Fibroblast of skin of left biceps (primary cell): ENCODE data around the gene DCAF17.
A peak's percentile ranks its signal among the peaks of the same experiment; 100 is the strongest.
"Not testable (repeated sequence)": the region's sequence is repeated elsewhere in the genome, so short reads cannot be mapped to it uniquely, and the experiment has no call there.

Source experiments
- DNase-seq, 2 experiments: peaks; one replicate each; pipeline ENCODE4 v3.0.0-alpha.2; 2013; ENCODE audit warnings: low read depth in 2 of 2

Gene DCAF17

GRCh38 chr2:171452773-171453172 is 18.7 kb downstream of the DCAF17 start:
- DNase-seq = no peak

GRCh38 chr2:171459498-171459897 is 25.5 kb downstream of the DCAF17 start:
- no peak for DNase-seq

DNA sequence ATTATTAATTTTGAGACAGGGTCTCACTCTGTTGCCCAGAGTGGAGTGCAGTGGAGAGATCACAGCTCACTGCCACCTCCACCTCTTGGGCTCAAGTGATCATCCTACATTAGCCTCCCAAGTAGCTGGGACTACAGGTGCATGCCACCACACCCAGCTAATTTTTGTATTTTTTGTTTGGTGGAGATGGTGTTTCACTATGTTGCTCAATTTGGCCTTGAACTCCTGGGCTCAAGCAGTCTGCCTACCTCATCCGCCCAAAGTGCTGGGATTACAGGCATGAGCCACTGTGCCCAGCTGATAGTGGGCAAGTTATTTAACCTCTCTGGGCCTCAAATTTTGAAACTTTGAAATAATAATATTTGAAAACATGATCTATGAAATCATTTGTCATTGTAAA is 26.5 kb downstream of the DCAF17 start:
- DNase-seq = no peak

DNA sequence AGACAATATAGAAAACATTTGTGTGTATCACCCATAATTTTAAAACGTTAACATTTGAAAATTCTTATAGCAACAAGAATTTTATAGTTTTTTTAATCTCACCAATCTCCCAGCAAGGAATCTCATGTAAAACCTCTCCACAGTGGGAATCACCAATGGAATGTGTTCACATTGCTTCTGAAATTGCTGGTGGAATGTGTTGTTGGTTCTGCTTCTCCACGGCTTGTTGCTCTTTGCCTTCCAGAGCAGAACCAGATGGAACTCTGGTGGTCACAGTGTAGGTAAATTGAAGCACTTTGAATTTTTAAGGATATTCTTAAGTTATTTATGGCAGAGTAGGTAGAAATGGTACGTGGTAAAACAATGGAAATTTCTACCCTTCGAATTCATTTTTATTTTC is 35.1 kb downstream of the DCAF17 start:
- no peak for DNase-seq

DNA sequence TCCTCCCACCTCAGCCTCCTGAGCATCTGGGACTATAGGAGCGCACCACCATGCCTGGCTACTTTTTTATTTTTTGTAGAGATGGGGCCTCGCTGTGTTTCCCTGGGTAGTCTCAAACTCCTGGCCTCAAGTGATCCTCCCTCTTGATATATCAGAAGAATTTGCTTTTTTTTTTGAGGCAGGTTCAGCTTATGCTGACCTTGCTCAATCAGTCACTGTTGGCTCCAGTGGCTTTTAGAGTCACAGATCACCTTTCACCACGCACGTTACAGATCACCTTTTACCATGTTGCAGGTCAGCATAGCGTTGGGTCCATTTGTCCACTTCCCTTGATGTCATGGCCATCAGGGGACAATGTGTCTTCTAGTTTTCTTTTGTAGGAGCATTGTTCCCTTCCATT is 36.1 kb downstream of the DCAF17 start:
- DNase-seq = no peak

- no peak for DNase-seq
Measured at GRCh38 chr2:171475979-171476378, 42.0 kb downstream of the DCAF17 start.

- no peak for DNase-seq
Measured at GRCh38 chr2:171478345-171478744, 44.3 kb downstream of the DCAF17 start.

GRCh38 chr2:171479154-171479814 is 45.3 kb downstream of the DCAF17 start:
- no peak for DNase-seq

GRCh38 chr2:171480908-171481307 is 46.9 kb downstream of the DCAF17 start:
- DNase-seq = no peak

GRCh38 chr2:171482308-171482707 is 48.3 kb downstream of the DCAF17 start:
- peak in 1 of 2 experiments; percentile 5 for DNase-seq

DNA sequence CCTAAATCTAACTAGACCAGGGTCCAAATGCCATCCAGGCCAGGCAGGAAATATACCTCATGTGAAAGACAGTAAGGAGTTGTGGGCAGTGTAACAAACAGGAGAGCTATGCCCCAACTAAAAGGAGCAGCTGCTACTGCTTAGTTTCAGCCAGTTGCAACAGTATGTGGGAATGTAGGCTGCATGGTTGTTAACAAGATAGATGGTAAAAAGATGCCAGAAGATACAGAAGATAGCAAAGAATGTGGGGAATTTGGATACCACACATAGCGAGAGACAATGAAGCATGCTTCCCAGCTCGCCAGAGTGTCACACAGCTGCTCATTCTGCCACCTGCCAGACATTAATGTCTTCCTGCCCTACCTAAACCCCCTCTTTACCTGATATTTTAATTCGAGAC is 48.9 kb downstream of the DCAF17 start:
- peak; percentile 34 to 36 for DNase-seq

- DNase-seq = no peak
Measured at GRCh38 chr2:171483793-171484192, 49.8 kb downstream of the DCAF17 start.

DNA sequence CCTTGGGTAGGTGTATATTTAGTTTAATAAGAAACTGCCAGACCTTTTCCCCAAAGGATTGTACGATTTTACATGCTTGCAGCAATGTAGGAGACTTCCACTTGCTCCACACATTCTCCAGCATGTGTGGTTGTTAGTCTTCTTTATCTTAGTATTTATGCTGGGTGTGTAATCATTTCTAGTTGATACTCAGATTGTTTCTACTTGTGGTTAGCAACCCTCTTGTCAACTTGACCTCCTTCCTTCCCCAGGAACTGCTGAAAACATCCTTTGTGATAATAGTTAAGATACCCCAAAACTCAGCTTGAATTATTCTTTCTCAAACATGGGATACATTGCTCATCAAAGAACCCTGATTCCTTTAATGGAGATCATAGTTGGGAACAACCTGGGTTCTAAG is 51.1 kb downstream of the DCAF17 start:
- no peak for DNase-seq

DNA sequence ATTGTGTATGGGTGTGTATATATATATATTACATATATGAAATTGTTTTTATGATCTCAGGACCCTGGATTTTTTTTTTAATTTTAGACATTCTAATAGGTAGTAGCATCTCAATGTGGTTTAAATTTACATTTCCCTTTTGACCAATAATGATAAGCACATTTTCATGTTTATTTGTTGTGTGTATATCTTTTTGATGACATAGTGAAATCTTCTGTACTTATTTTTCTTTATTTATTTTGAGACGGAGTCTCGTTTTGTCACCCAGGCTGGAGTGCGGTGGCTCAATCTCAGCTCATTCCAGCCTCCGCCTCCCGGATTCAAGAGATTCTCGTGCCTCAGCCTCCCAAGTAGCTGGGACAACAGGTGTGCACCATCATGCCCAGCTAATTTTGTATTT is 53.2 kb downstream of the DCAF17 start:
- no peak for DNase-seq

DNA sequence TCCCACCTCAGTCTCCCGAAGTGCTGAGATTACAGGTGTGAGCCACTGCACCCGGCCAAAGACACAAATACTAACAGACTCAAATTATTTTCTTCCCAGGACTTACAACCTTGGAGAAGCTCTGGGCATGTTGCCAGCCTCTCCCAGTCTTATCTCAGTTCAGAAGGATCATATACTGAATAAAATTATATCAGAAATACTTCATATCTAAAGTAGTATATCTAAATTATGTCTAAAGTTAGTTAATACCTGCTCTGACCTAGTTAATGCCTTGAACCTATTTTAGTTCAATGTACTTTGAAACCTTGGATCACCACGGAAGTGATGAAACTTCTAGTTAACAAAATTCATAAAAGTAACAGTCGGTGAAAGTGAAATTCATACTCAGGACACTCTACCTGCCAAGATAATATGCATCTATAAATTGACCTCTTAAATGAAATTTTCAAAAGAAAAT is 53.8 kb downstream of the DCAF17 start:
- DNase-seq = no peak

DNA sequence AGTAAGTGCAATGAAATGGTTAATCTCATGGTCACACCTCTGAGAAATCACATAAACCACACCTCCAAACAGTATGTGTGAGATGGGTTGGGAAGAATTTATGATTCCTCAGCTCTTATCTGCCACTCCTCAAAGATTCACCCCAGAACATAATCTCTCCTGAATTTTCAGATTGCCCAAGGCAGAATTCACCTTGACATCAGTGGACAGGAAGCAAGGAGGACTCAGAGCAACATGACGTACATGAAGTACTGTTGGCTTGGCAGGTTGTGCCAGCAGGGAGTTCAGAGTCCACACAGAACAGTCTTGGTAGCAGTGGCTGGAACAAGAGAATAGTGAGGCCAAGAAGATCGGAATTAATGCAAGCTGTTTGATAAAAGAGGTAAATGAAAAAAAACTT is 56.6 kb downstream of the DCAF17 start:
- no peak for DNase-seq

DNA sequence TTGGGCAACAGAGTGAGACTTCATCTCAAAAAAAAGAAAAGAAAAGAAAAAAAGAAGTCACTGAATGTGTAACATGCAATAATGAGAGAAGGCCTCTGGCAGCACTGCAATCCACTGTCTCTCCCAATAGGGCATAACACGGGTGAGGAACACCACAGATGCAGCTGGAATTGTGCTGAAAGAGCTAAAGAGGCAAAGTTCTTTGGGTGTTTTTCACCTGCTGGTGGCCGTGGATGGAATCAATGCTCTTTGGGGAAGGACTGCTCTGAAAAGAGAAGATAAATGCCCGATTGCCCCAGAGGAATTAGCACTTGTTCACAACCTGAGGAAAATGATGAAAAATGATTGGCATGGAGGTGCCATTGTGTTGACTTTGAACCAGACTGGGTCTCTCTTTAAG is 57.3 kb downstream of the DCAF17 start:
- DNase-seq = no peak

DNA sequence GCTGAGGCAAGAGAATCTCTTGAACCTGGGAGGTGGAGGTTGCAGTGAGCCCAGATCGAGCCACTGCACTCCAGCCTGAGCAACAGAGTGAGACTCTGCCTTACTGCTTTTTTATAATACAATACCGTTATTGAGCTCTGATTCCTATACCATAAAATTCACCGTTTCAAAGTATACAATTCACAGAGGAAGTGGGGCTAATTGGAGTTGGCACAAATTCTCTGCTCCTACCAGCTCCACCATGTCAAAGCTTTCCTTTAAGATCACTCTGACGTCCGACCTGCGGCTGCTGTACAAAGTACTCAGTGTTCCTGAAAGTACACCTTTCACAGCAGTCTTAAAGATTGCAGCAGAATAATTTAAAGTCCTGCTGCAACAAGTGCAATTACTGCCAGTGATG is 58.6 kb downstream of the DCAF17 start:
- no peak for DNase-seq

DNA sequence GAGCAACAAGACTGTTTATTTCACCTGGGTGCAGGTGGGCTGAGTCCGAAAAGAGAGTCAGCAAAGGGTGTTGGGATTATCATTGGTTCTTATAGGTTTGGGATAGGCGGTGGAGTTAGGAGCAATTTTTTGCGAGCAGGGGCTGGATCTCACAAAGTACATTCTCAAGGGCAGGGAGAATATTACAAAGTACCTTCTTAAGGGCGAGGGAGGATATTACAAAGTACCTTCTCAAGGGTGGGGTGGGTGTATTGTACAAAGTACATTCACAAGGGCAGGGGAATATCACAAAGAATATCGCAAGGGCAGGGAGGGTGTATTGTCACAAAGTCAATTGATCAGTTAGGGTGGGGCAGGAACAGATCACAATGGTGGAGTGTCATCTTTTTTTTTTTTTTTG is 63.6 kb downstream of the DCAF17 start:
- not testable (repeated sequence) for DNase-seq

- DNase-seq = no peak
Measured at GRCh38 chr2:171505374-171505773, 71.3 kb downstream of the DCAF17 start.

- DNase-seq = no peak
Measured at GRCh38 chr2:171509945-171510731, 76.1 kb downstream of the DCAF17 start.

GRCh38 chr2:171512014-171512413 is 78.0 kb downstream of the DCAF17 start:
- no peak for DNase-seq

DNA sequence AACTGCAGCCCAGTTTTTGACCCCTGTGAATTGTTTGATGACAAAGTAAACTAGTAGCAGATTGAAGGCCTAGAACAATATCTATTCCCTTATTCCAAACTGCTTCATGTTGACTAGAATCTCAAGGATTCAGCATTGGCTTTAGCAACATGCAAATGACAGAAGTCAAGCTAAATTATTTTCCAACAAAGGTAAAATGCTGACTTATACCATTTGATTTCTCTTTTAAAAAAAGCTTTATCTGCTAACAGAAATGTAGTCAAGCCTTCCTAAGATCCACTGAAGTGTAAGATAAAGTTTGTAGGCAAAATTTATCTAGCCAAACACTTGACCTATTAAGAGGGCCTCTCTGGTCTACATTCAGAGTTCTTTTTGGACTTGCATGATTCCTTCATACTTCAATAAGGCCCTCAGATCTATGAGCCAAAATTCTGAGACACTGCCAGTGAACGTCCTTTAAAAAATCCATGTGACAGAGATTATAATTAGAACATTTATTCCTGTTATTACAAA is 78.7 kb downstream of the DCAF17 start:
- no peak for DNase-seq
